Esophagus muscularis mucosa (tissue), 4 donors: ENCODE measurements around the gene ZBTB32.

Experiments used
- CTCF ChIP-seq, 3 experiments: fragments of 200-600 bp in 2 of 3; fragments of 450-650 bp in 1 of 3; sonication (generic) in 2 of 3; IDR thresholded peaks; one replicate each; pipeline ENCODE4 v1.5.1; 2017 to 2019; ENCODE audit warnings: antibody characterized with exemption in 3 of 3, mild to moderate bottlenecking in 2 of 3, moderate library complexity in 1 of 3
- EP300 ChIP-seq: sonication (generic); formaldehyde crosslinking; IDR thresholded peaks from one replicate; pipeline ENCODE4 v1.6.1; 2017; ENCODE audit warnings: antibody characterized with exemption
- POLR2A ChIP-seq: fragments of 450-650 bp; IDR thresholded peaks from one replicate; pipeline ENCODE4 v1.6.1; 2017; ENCODE audit warnings: antibody characterized with exemption, moderate library complexity, mild to moderate bottlenecking, low read depth
- POLR2AphosphoS5 ChIP-seq, 2 donors: sonication (generic); formaldehyde crosslinking; IDR thresholded peaks; one replicate each; pipeline ENCODE4 v1.6.1; 2017; ENCODE audit warnings: antibody characterized with exemption in 2 of 2

- TF ChIP-seq CTCF (IDR thresholded peaks at IDR 0.05) (no peak), POLR2A (no peak), POLR2AphosphoS5 (IDR thresholded peaks at IDR 0.05) (no peak), EP300 (no peak)
These were observed 28.3 kb downstream of the ZBTB32 start for GRCh38 chr19:35732540-35733179.
